H9 (cell line): ENCODE results near the gene TSPAN11. TPM values are rescaled to one million over a fixed set of nuclear protein-coding genes. Genes with fewer than 3 reads are reported as not detected.

Source experiments
- DNase-seq: peaks from one replicate; pipeline ENCODE4 v3.0.0-alpha.2; 2017
- H2AFZ ChIP-seq: one replicate; pipeline ENCODE4 v1.6.1; 2013; ENCODE audit warnings: mild to moderate bottlenecking, low read length, control low read depth, moderate library complexity
- H2AK5ac ChIP-seq: 2 replicates; pipeline ENCODE4 v1.6.1; 2013; ENCODE audit warnings: low read length, control low read depth, mixed read lengths; ENCODE audit not compliant: insufficient read length
- H2BK120ac ChIP-seq: one replicate; pipeline ENCODE4 v1.6.1; 2013; ENCODE audit warnings: low read depth, mild to moderate bottlenecking, low read length, control low read depth, inconsistent platforms; ENCODE audit not compliant: poor library complexity, severe bottlenecking
- H2BK12ac ChIP-seq: 2 replicates; pipeline ENCODE4 v1.6.1; 2013; ENCODE audit warnings: low read length, control low read depth, mixed read lengths, low read depth; ENCODE audit not compliant: insufficient read length
- H2BK15ac ChIP-seq: 2 replicates; pipeline ENCODE4 v1.6.1; 2013; ENCODE audit warnings: low read depth, low read length, control low read depth
- H2BK20ac ChIP-seq: one replicate; pipeline ENCODE4 v1.6.1; 2013; ENCODE audit warnings: low read depth, mild to moderate bottlenecking, low read length, control low read depth, inconsistent platforms; ENCODE audit not compliant: poor library complexity, severe bottlenecking
- H2BK5ac ChIP-seq: 2 replicates; pipeline ENCODE4 v1.6.1; 2013; ENCODE audit warnings: low read length, control low read depth, mixed read lengths; ENCODE audit not compliant: insufficient read length
- H3K14ac ChIP-seq: 2 replicates; pipeline ENCODE4 v1.6.1; 2013; ENCODE audit warnings: low read length, control low read depth; ENCODE audit not compliant: insufficient read depth
- H3K18ac ChIP-seq: 2 replicates; pipeline ENCODE4 v1.6.1; 2013; ENCODE audit warnings: low read depth, mild to moderate bottlenecking, mixed read lengths, low read length, control low read depth; ENCODE audit not compliant: insufficient read length
- H3K23ac ChIP-seq: 2 replicates; pipeline ENCODE4 v1.6.1; 2013; ENCODE audit warnings: low read length, control low read depth, mixed read lengths, low read depth; ENCODE audit not compliant: insufficient read length
- H3K23me2 ChIP-seq: 2 replicates; pipeline ENCODE4 v1.6.1; 2013; ENCODE audit warnings: low read depth, mild to moderate bottlenecking, mixed read lengths, low read length, control low read depth; ENCODE audit not compliant: insufficient read length, poor library complexity, severe bottlenecking
- H3K27ac ChIP-seq: 2 replicates; pipeline ENCODE4 v1.5.1; 2013; ENCODE audit warnings: low read length, control low read depth, mixed read lengths, low read depth; ENCODE audit not compliant: insufficient read length
- H3K27me3 ChIP-seq: 2 replicates; pipeline ENCODE4 v1.6.1; 2013; ENCODE audit warnings: low read length, control low read depth, inconsistent platforms; ENCODE audit not compliant: insufficient read depth
- H3K4ac ChIP-seq: 2 replicates; pipeline ENCODE4 v1.6.1; 2013; ENCODE audit warnings: low read depth, mild to moderate bottlenecking, control low read depth, inconsistent platforms, low read length, moderate library complexity
- H3K4me1 ChIP-seq: 2 replicates; pipeline ENCODE4 v1.6.1; 2013; ENCODE audit warnings: low read length, control low read depth, inconsistent platforms; ENCODE audit not compliant: insufficient read depth
- H3K4me2 ChIP-seq: 2 replicates; pipeline ENCODE4 v1.6.1; 2013; ENCODE audit warnings: low read length, control low read depth, mixed read lengths; ENCODE audit not compliant: insufficient read length, insufficient read depth
- H3K56ac ChIP-seq: 2 replicates; pipeline ENCODE4 v1.6.1; 2013; ENCODE audit warnings: low read depth, mild to moderate bottlenecking, mixed read lengths, low read length, control low read depth; ENCODE audit not compliant: insufficient read length
- H3K79me1 ChIP-seq: 2 replicates; pipeline ENCODE4 v1.6.1; 2013; ENCODE audit warnings: low read depth, mild to moderate bottlenecking, moderate library complexity, low read length, control low read depth, inconsistent platforms; ENCODE audit not compliant: insufficient read depth, poor library complexity, severe bottlenecking
- H3K79me2 ChIP-seq: 2 replicates; pipeline ENCODE4 v1.6.1; 2013; ENCODE audit warnings: low read length, control low read depth, inconsistent platforms; ENCODE audit not compliant: insufficient read depth
- H3K9ac ChIP-seq: 2 replicates; pipeline ENCODE4 v1.6.1; 2013; ENCODE audit warnings: low read length, control low read depth, mixed read lengths; ENCODE audit not compliant: insufficient read length; ENCODE audit errors: extremely low read depth
- H3K9me3 ChIP-seq: one replicate; pipeline ENCODE4 v1.6.1; 2013; ENCODE audit warnings: low read depth, low read length, inconsistent platforms; ENCODE audit not compliant: control insufficient read depth
- H3T11ph ChIP-seq: one replicate; pipeline ENCODE4 v1.6.1; 2013; ENCODE audit warnings: mild to moderate bottlenecking, low read length, control low read depth, inconsistent platforms
- H4K20me1 ChIP-seq: one replicate; pipeline ENCODE4 v1.6.1; 2013; ENCODE audit not compliant: control insufficient read depth, insufficient read length, insufficient read depth
- H4K5ac ChIP-seq: 2 replicates; pipeline ENCODE4 v1.6.1; 2013; ENCODE audit warnings: low read depth, mild to moderate bottlenecking, mixed read lengths, low read length, control low read depth; ENCODE audit not compliant: insufficient read length
- H4K8ac ChIP-seq: replicated peaks from 2 replicates; pipeline ENCODE4 v1.6.1; 2013; ENCODE audit warnings: low read length, control low read depth, mixed read lengths, low read depth; ENCODE audit not compliant: insufficient read length
- H4K91ac ChIP-seq: 2 replicates; pipeline ENCODE4 v1.6.1; 2013; ENCODE audit warnings: low read depth, mild to moderate bottlenecking, moderate library complexity, mixed read lengths, low read length, control low read depth; ENCODE audit not compliant: insufficient read length
- H3K27ac Mint-ChIP-seq, 3 experiments: 2 replicates in 2 of 3; 3 replicates in 1 of 3; pipeline ENCODE4 v1.8.0; 2020 to 2021; ENCODE audit warnings: mixed read lengths in 3 of 3, mild to moderate bottlenecking in 1 of 3, moderate library complexity in 1 of 3
- H3K27me3 Mint-ChIP-seq: 2 replicates; pipeline ENCODE4 v1.8.0; 2021; ENCODE audit warnings: low read depth, mild to moderate bottlenecking, moderate library complexity, mixed read lengths
- H3K36me3 Mint-ChIP-seq, 3 experiments: 2 replicates in 2 of 3; 3 replicates in 1 of 3; pipeline ENCODE4 v1.8.0; 2020 to 2021; ENCODE audit warnings: low read depth in 3 of 3, mixed read lengths in 3 of 3; ENCODE audit not compliant: insufficient read depth in 1 of 3
- H3K4me1 Mint-ChIP-seq, 2 experiments: 2 replicates each; pipeline ENCODE4 v1.8.0; 2020; ENCODE audit warnings: mixed read lengths in 2 of 2
- H3K4me3 Mint-ChIP-seq, 2 experiments: 2 replicates in 1 of 2; 3 replicates in 1 of 2; pipeline ENCODE4 v1.8.0; 2020 to 2021; ENCODE audit warnings: mild to moderate bottlenecking in 2 of 2, mixed read lengths in 2 of 2, moderate library complexity in 1 of 2
- H3K9me3 Mint-ChIP-seq, 2 experiments: 2 replicates in 1 of 2; 3 replicates in 1 of 2; pipeline ENCODE4 v1.8.0; 2020; ENCODE audit warnings: mild to moderate bottlenecking in 2 of 2, mixed read lengths in 2 of 2, moderate library complexity in 1 of 2
- WGBS: extraction: QIAGEN DNeasy Blood & Tissue Kit; methylation state at CpG from one replicate; pipeline ENCODE4 v1.1.7; 2013; ENCODE audit warnings: missing lambda C conversion rate, low lambda C conversion rate, mixed read lengths; ENCODE audit not compliant: insufficient read length; ENCODE audit errors: extremely low coverage; 5-methylcytosine and 5-hydroxymethylcytosine counted together
- total RNA-seq: library from RNA; stranded (reverse); gene quantifications from 2 replicates; pipeline ENCODE4 v1.2.1, GENCODE V29; 2021
- TF ChIP-seq, protein P1 (sequence below): fragments of 200-600 bp; sonication (generic); conservative IDR thresholded peaks from 3 replicates; pipeline ENCODE4 v1.8.0; 2021; ENCODE audit warnings: antibody characterized with exemption, mild to moderate bottlenecking

Gene TSPAN11
- total RNA-seq, 1 experiment from 2014 or later, result 4.2 TPM

DNA sequence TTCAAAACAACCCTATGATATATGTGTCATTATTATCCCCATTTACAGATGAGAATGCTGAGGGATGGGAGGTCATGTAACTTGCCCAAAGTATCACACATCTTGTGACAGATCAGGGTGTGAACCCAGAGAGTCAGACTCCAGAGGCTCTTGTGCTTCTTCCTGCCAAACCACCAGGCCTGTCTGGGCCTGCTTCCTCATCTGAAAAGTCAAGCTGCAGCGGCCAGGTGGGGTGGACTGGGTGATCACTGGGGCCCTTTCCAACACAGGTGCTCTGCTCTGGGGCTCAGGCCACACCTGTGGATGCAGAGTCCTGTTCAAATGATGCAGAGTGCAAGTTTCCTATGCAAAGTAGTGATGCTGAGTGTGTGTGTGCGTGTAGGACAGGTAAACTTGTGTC lies 26.7 kb downstream of the TSPAN11 start:
- H3K27ac ChIP-seq, result no peak overlapping the region
- 0 out of 2 replicates have a peak, but pooled peaks cover 2% of the 10 kb centered on the region for H3K4me1 ChIP-seq
- no peak overlapping the region for H2BK15ac ChIP-seq
- Mint-ChIP-seq H3K27me3 (peaks cover 2% of the 10 kb centered on the region; the same call in 1 of the 2 replicates), H3K27ac (no peak overlapping the region), H3K4me3 (no peak overlapping the region), H3K36me3 (peaks cover 0 to 3% (median 0%) of the 10 kb centered on the region in 3 experiments; a peak in 4 of 7 replicates), H3K9me3 (0 out of 5 replicates have a peak, but pooled peaks cover 0 to 2% of the 10 kb centered on the region in 2 experiments), H3K4me1 (peaks cover 23 to 24% of the 10 kb centered on the region in 2 experiments)
- H3K23ac ChIP-seq, result no peak overlapping the region
- no peak overlapping the region for H4K91ac ChIP-seq
- DNase-seq, result no peak
- no peak overlapping the region for H2BK120ac ChIP-seq
- H3T11ph ChIP-seq, result no peak overlapping the region
- H4K20me1 ChIP-seq, result no peaks in the 10 kb centered on the region
- H3K14ac ChIP-seq, result no peak overlapping the region
- no peaks in the 10 kb centered on the region for H3K23me2 ChIP-seq
- H4K5ac ChIP-seq, result no peak overlapping the region
- H2BK20ac ChIP-seq, result no peak overlapping the region
- H2AK5ac ChIP-seq, result no peak overlapping the region
- no peaks in the 10 kb centered on the region for H3K9me3 ChIP-seq
- TF ChIP-seq, protein P1, sequence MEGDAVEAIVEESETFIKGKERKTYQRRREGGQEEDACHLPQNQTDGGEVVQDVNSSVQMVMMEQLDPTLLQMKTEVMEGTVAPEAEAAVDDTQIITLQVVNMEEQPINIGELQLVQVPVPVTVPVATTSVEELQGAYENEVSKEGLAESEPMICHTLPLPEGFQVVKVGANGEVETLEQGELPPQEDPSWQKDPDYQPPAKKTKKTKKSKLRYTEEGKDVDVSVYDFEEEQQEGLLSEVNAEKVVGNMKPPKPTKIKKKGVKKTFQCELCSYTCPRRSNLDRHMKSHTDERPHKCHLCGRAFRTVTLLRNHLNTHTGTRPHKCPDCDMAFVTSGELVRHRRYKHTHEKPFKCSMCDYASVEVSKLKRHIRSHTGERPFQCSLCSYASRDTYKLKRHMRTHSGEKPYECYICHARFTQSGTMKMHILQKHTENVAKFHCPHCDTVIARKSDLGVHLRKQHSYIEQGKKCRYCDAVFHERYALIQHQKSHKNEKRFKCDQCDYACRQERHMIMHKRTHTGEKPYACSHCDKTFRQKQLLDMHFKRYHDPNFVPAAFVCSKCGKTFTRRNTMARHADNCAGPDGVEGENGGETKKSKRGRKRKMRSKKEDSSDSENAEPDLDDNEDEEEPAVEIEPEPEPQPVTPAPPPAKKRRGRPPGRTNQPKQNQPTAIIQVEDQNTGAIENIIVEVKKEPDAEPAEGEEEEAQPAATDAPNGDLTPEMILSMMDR, result no peak
- H3K4me2 ChIP-seq, result no peak overlapping the region
- H2BK12ac ChIP-seq, result no peak overlapping the region
- no peak overlapping the region for H3K56ac ChIP-seq
- no peaks in the 10 kb centered on the region for H3K79me2 ChIP-seq
- H2AFZ ChIP-seq, result no peak overlapping the region
- no peaks in the 10 kb centered on the region for H3K79me1 ChIP-seq
- no peak overlapping the region for H3K9ac ChIP-seq
- no peak overlapping the region for H3K4ac ChIP-seq
- H3K18ac ChIP-seq, result no peak overlapping the region
- H3K27me3 ChIP-seq, result no peaks in the 10 kb centered on the region
- no CpG with 5 or more reads among the region's 2 CpGs for WGBS
- H4K8ac ChIP-seq, result no peak overlapping the region
- H2BK5ac ChIP-seq, result no peak overlapping the region
